Measurements from ENCODE around the gene CENPN.

The CENPN gene

GRCh38 chr16:80969114-80969484 is 37.9 kb upstream of the CENPN start:
- Histone ChIP-seq H3K4me1 (ENCODE audit: insufficient read depth, low read length, severe bottlenecking) (no peaks in the 10 kb centered on the region), H3K36me3 (ENCODE audit: insufficient read depth, low read length) (no peaks in the 10 kb centered on the region), H3K27ac (ENCODE audit: low read depth, low read length, poor library complexity, severe bottlenecking) (no peak overlapping the region), H3K27me3 (ENCODE audit: insufficient read depth, low read length) (no peaks in the 10 kb centered on the region), H3F3A (ENCODE audit: insufficient read depth, low read length) (no peaks in the 10 kb centered on the region; the same call in 1 of the 2 replicates), H3K4me3 (ENCODE audit: low read depth, low read length, poor library complexity, severe bottlenecking) (no peak overlapping the region), H3K9ac (ENCODE audit: low read length) (no peak overlapping the region), H3K9me2 (ENCODE audit: low read depth, low read length) (no peaks in the 10 kb centered on the region), H2AFZ (ENCODE audit: low read length) (no peak overlapping the region), H4K20me1 (ENCODE audit: insufficient read depth, low read length) (no peaks in the 10 kb centered on the region), H3K9me3 (ENCODE audit: low read length) (no peaks in the 10 kb centered on the region), H3K4me2 (ENCODE audit: low read length) (no peak overlapping the region), H3K79me2 (ENCODE audit: insufficient read depth, low read length) (no peaks in the 10 kb centered on the region)
- no peak for TF ChIP-seq EZH2 (IDR thresholded peaks at IDR 0.05; ENCODE audit: borderline replicate concordance, low read length)
- TF ChIP-seq, protein P1, sequence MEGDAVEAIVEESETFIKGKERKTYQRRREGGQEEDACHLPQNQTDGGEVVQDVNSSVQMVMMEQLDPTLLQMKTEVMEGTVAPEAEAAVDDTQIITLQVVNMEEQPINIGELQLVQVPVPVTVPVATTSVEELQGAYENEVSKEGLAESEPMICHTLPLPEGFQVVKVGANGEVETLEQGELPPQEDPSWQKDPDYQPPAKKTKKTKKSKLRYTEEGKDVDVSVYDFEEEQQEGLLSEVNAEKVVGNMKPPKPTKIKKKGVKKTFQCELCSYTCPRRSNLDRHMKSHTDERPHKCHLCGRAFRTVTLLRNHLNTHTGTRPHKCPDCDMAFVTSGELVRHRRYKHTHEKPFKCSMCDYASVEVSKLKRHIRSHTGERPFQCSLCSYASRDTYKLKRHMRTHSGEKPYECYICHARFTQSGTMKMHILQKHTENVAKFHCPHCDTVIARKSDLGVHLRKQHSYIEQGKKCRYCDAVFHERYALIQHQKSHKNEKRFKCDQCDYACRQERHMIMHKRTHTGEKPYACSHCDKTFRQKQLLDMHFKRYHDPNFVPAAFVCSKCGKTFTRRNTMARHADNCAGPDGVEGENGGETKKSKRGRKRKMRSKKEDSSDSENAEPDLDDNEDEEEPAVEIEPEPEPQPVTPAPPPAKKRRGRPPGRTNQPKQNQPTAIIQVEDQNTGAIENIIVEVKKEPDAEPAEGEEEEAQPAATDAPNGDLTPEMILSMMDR (IDR thresholded peaks at IDR 0.05; ENCODE audit: low read length), result no peak

GRCh38 chr16:80971819-80972218 is 35.2 kb upstream of the CENPN start:
- Histone ChIP-seq H2AFZ (ENCODE audit: low read length) (no peak overlapping the region), H3K27ac (ENCODE audit: low read depth, low read length, poor library complexity, severe bottlenecking) (no peak overlapping the region), H3F3A (ENCODE audit: insufficient read depth, low read length) (no peaks in the 10 kb centered on the region), H3K4me1 (ENCODE audit: insufficient read depth, low read length, severe bottlenecking) (no peaks in the 10 kb centered on the region), H3K27me3 (ENCODE audit: insufficient read depth, low read length) (no peaks in the 10 kb centered on the region), H4K20me1 (ENCODE audit: insufficient read depth, low read length) (no peaks in the 10 kb centered on the region), H3K9me3 (ENCODE audit: low read length) (no peaks in the 10 kb centered on the region), H3K79me2 (ENCODE audit: insufficient read depth, low read length) (no peaks in the 10 kb centered on the region), H3K9ac (ENCODE audit: low read length) (no peak overlapping the region), H3K36me3 (ENCODE audit: insufficient read depth, low read length) (peaks cover 8% of the 10 kb centered on the region; the same call in 1 of the 2 replicates), H3K4me3 (ENCODE audit: low read depth, low read length, poor library complexity, severe bottlenecking) (no peak overlapping the region), H3K4me2 (ENCODE audit: low read length) (no peak overlapping the region), H3K9me2 (ENCODE audit: low read depth, low read length) (no peaks in the 10 kb centered on the region)
- TF ChIP-seq, protein P1 (IDR thresholded peaks at IDR 0.05; ENCODE audit: low read length), result no peak
- no peak for TF ChIP-seq EZH2 (IDR thresholded peaks at IDR 0.05; ENCODE audit: borderline replicate concordance, low read length)

GRCh38 chr16:80972611-80973010 is 34.4 kb upstream of the CENPN start:
- H3K9me3 ChIP-seq (ENCODE audit: low read length), result no peaks in the 10 kb centered on the region
- no peaks in the 10 kb centered on the region for H3K27me3 ChIP-seq (ENCODE audit: insufficient read depth, low read length)
- H3K9ac ChIP-seq (ENCODE audit: low read length), result no peak overlapping the region
- H2AFZ ChIP-seq (ENCODE audit: low read length), result no peak overlapping the region
- H3K79me2 ChIP-seq (ENCODE audit: insufficient read depth, low read length), result no peaks in the 10 kb centered on the region
- peaks cover 13% of the 10 kb centered on the region; the same call in 1 of the 2 replicates for H3K36me3 ChIP-seq (ENCODE audit: insufficient read depth, low read length)
- H3K27ac ChIP-seq (ENCODE audit: low read depth, low read length, poor library complexity, severe bottlenecking), result no peak overlapping the region
- H3K4me2 ChIP-seq (ENCODE audit: low read length), result no peak overlapping the region
- H4K20me1 ChIP-seq (ENCODE audit: insufficient read depth, low read length), result no peaks in the 10 kb centered on the region
- TF ChIP-seq, protein P1 (IDR thresholded peaks at IDR 0.05; ENCODE audit: low read length), result no peak
- no peaks in the 10 kb centered on the region for H3F3A ChIP-seq (ENCODE audit: insufficient read depth, low read length)
- no peak overlapping the region for H3K4me3 ChIP-seq (ENCODE audit: low read depth, low read length, poor library complexity, severe bottlenecking)
- H3K4me1 ChIP-seq (ENCODE audit: insufficient read depth, low read length, severe bottlenecking), result no peaks in the 10 kb centered on the region
- no peaks in the 10 kb centered on the region for H3K9me2 ChIP-seq (ENCODE audit: low read depth, low read length)
